Uterus (tissue), 2 donors: ENCODE measurements around the gene CPNE9.

ENCODE experiments used
- CTCF ChIP-seq, 4 experiments: fragments of 200-600 bp in 2 of 4; fragments of 450-650 bp in 2 of 4; sonication (generic) in 2 of 4; IDR thresholded peaks; one replicate each; pipeline ENCODE4 v1.5.1; 2016 to 2019; ENCODE audit warnings: antibody characterized with exemption in 4 of 4, mild to moderate bottlenecking in 2 of 4, moderate library complexity in 1 of 4
- POLR2A ChIP-seq, 2 donors: fragments of 450-650 bp; IDR thresholded peaks; one replicate each; pipeline ENCODE4 v1.6.1; 2016; ENCODE audit warnings: antibody characterized with exemption in 2 of 2, mild to moderate bottlenecking in 1 of 2, moderate library complexity in 1 of 2

- TF ChIP-seq CTCF (IDR thresholded peaks at IDR 0.05) (no peak), POLR2A (IDR thresholded peaks at IDR 0.05) (no peak)
Observed at GRCh38 chr3:9746330-9746729, 42.7 kb downstream of the CPNE9 start.
